T1000 (cell line): ENCODE data around the gene CACHD1.

Source experiments
- DNase-seq: peaks from one replicate; lab custom pipeline; 2025; ENCODE audit warnings: mixed read lengths; lab: John Stamatoyannopoulos, UW

The CACHD1 gene

GRCh38 chr1:64469977-64470664, at the start of gene CACHD1:
TSS of gene CACHD1 (plus strand) at chr1:64470129. CDS start at chr1:64470745, 616 bp downstream.
- DNase-seq: peak; percentile 60

GRCh38 chr1:64421377-64421776, 48.6 kb upstream of the CACHD1 start:
- DNase-seq: no peak

DNA sequence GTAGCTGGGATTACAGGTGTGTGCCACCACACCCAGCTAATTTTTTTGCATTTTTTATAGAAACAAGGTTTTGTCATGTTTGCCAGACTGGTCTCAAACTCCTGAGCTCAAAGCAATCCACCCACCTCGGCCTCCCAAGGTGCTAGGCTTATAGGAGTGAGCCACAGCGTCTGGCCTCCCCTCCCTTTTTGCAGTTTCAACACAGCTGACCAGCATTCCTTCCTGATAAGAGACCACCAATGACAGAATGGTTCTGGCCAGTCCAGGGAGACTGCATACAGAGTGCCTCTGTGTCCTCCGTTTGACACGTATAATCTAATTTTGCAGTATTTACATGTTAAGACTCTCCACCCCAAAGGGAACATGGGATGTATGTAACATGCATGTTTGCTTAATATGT, 46.4 kb upstream of the CACHD1 start:
- DNase-seq: no peak

DNA sequence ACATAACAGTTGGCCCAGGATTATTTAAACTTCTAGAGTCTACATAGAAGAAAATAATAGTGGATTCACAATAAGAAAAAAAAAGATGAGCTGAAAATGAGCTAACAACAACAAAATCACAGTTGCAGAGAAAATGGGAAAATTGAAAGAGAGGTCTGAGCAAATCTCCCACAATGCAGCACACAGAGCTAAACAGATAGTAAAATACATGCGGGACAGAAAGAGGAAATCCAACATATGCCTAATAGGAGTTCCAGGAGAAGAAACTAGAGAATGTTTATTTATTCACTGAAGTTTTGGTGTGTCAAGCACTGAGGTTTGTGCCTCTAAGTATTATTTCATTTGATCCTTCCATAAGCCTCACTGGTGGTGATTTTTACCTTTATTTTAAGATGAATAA, 45.5 kb upstream of the CACHD1 start:
- DNase-seq: no peak

- DNase-seq: no peak
Measured at GRCh38 chr1:64425521-64425920, 44.4 kb upstream of the CACHD1 start.

DNA sequence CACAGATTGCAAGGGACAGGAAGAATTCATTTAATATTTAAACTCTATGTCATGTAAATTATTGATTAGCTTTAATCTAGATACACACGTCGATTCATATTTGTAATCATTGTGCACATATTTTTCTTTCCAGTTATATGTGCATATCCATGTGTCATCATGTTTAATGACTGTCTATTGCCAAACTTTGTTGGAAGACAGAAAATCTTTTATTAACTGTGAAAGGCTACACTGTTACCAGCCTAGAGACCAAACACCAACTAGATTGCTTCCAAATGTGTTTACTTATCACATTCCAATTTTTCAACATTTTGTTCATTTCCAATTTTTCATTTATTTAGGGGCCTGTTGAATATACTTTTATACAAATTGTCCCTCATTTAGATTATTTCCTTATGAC, 43.2 kb upstream of the CACHD1 start:
- no peak for DNase-seq

DNA sequence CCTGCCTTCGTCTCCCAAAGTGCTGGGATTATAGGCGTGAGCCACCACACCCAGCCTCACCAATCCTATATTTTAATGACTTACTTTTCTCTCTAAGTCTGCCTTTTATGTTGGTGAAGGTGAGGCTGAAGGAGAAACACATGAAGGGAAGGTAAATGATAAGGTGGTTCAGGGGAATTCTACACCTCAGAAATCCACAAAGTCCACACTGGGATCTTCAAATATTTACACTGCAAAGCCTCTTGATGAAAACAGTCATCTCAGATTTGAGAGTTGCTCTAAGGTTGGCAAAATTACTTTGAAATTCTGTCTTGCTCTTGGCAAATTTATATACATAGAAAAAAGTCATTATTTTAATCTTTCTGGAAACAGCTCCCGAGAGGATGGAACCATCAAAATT, 42.0 kb upstream of the CACHD1 start:
- no peak for DNase-seq

DNA sequence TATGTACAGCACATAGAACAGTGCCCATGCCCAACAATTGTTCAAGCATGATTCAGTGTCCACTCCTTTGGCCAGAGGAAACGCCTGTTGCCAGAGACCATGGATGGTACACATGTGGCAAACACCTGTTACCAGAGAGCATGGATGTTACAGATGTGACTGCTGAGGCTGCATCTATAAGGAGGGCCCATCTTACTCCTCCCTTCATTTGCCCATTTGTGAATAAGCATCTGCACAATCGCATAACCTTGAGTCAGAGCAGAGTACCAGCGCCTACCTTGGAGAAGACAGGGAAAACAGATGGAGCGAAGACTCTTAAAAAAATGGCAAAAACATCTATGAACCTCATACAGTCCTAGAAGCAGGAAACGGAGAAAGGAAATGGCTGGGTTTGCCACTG, 36.6 kb upstream of the CACHD1 start:
- no peak for DNase-seq

- DNase-seq: no peak
Measured at GRCh38 chr1:64433747-64434146, 36.2 kb upstream of the CACHD1 start.

GRCh38 chr1:64435000-64435399, 34.9 kb upstream of the CACHD1 start:
- DNase-seq: no peak

DNA sequence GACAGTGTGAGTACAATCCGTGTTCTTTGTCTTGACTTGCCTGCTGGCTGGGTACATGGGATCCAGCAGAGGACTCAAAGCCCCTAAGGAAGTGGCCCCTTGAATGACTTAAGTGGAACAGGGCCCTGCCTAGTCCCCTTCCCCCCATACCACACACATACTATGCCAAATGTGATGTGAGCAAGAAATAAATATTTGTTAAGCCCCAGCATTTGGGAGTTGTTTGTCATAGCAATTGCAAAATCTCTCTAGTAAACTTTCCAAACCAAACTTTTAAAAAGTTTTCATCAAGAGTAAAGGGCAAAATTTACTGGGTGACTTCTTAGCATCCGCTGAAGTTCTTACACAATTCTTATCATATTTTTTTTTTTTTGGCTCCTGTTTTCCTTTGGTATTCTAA, 32.5 kb upstream of the CACHD1 start:
- DNase-seq: no peak

- DNase-seq: no peak
Measured at GRCh38 chr1:64440183-64440826, 29.6 kb upstream of the CACHD1 start.

DNA sequence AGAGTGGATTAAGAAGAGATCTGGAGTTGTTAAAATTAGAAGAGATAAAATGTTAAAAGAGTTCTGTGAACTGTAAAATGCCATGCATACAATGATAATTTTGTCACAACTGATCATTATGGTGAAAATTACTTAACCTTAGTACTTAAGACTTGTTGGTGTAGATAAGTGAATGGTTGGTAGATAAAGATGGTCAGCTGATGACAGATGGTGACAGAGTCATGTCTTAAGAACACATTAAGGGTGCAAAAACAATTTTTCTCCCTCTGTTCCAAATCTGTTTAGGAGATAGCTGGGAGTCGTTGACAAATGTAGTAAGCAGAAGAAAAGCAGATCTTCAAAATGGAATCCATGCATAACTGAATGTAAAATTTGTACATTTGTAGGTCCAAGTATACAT, 18.5 kb upstream of the CACHD1 start:
- no peak for DNase-seq

DNA sequence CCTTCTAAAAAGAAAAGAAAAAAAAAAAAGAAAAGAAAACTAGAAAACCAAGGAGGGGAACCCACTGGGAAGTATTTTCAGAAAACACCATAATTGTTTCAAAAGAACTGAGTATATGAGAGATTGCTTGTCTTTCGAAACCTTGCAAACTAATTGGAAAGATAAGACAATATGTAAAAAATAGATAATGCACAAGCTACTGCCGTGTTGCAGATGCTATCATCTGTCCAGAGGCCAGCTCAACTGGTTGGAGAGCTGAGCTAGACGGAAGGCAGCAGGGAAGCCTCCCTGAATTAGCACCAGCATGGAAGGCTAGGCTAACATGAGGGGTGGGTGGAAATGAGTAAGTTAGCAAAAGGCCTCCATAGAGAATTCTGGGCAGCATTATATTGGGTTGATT, 16.2 kb upstream of the CACHD1 start:
- DNase-seq: no peak

DNA sequence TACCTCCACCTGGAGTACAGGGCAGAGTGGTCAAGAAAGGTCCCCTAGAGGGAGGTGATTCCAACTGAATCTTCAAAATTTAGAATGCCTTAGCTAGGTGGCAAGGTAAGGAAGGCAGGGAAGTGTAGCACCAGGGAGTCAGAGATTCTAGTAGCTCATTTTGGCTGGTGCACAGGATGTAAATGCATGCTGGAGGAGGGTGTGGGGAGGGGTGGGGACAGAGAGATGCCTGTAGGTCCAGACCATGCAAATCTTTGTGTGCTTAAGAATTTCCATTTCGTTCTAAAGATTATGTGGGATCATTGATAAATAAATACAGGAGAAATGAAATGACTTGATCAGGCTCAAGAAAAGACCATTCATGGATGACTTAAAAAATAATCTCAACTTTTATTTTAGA, 11.0 kb upstream of the CACHD1 start:
- DNase-seq: no peak

DNA sequence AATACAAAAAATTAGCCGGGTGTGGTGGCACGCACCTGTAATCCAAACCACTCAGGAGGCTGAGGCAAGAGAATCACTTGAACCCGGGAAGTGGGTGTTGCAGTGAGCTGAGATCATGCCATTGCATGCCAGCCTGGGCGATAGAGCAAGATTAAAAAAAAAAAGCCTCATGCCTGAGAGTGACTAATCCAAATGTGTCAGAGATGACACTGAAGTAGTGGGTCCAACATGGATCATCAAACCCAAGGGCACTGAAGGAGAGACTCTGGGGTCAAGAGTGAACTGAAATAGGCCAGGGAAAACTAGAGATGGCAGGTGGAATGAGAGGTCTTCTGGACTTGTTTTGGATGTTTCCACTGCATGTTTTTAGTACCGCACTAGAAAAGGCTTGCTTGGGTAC, 10.2 kb upstream of the CACHD1 start:
- no peak for DNase-seq

DNA sequence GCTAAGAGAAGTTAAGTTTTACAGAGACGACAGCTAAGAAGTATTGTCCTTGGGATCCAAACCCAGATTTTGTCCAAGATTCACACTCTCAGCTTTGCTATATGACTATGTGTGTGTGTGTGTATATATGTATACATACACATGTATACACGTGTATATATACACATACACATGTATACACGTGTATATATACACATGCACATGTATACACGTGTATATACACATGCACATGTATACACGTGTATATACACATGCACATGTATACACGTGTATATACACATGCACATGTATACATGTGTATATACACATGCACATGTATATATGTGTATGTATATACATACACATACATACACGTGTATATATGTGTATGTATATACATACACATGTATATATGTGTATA, 3.9 kb upstream of the CACHD1 start:
- no peak for DNase-seq

GRCh38 chr1:64469116-64469976, 583 bp upstream of the CACHD1 start:
- no peak for DNase-seq

GRCh38 chr1:64470665-64471217, 812 bp downstream of the CACHD1 start:
- DNase-seq: no peak

DNA sequence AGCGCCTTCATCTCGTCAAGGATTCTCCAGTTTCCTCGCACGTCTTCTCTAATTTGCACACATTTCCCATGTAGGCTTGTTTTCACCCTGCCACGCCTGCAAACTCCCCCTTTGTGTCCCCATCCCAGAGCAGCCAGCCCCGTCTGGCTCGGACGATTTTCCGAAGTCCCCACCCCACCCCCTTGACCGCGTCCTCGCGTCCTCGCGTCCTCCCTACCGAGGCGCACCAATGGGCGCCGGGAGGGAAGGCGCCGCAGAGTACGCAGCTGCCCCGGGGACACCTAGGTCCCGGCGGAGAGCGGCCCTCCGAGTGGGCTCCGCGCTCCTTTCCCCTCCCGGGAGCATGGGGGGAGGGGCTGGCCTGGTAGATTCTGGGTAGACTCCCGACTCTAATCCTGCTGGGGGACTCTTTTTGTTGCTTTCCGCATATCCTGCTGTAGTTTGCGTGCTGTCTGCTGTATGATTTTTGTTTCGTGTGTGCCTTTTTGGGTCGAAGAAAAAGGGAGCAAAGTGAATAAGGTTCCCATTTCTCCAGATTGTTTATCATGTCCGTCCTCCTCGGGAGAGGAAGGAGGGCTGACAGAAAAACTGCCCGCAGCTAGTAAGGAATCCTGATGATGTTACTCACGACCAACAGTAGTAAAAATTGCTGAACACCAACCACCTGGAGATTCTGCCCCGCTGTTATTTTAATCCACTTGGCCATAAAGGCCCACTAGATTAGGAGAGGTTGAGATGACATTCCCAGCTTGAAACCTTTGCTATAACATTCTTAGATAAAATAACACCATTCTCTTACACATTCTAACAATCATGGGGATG, 1.5 kb downstream of the CACHD1 start:
- no peak for DNase-seq

- no peak for DNase-seq
Measured at GRCh38 chr1:64472040-64472376, 2.1 kb downstream of the CACHD1 start.

- no peak for DNase-seq
Measured at GRCh38 chr1:64472805-64473204, 2.9 kb downstream of the CACHD1 start.
